ENCODE results near the gene FNDC1. TPM values are rescaled to one million over a fixed set of nuclear protein-coding genes. Genes with fewer than 3 reads are reported as not detected.

Gene FNDC1
- total RNA-seq, 1 experiment from 2014 or later, result not detected

DNA sequence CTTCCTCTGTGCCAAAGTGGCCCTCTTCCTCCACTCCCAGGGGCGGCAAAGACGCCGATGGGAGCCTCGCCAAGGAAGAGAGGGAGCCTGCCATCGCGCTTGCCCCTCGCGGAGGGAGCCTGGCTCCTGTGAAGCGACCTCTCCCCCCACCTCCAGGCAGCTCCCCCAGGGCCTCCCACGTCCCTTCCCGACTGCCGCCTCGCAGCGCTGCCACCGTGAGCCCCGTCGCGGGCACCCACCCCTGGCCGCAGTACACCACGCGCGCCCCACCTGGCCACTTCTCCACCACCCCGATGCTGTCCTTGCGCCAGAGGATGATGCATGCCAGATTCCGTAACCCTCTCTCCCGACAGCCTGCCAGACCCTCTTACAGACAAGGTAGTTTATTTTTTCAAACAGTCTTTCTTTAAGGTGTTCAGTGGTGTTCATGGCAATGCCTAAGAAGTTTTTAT lies 64.9 kb downstream of the FNDC1 start:
- H3K9me3 ChIP-seq (ENCODE audit: low read length), result no peaks in the 10 kb centered on the region
- no peaks in the 10 kb centered on the region for H4K20me1 ChIP-seq (ENCODE audit: low read length)
- no peaks in the 10 kb centered on the region for H3K9me2 ChIP-seq (replicated peaks; ENCODE audit: low read length)
- H3K4me3 ChIP-seq (ENCODE audit: low read length), result no peak overlapping the region
- no peaks in the 10 kb centered on the region for H3K4me1 ChIP-seq (ENCODE audit: insufficient read depth, low read length)
- no TSS peak for BruUV-seq (replicated peaks)
- DNase-seq, result no peak
- H3F3A ChIP-seq (ENCODE audit: low read length, unreplicated experiment), result no peaks in the 10 kb centered on the region
- peaks cover 67% of the 10 kb centered on the region for H3K27me3 ChIP-seq (ENCODE audit: low read length)
- intact Hi-C loops (cut with micrococcal nuclease), result no loop called here
- H2AFZ ChIP-seq (ENCODE audit: low read length), result no peak overlapping the region
- TF ChIP-seq, protein P1, sequence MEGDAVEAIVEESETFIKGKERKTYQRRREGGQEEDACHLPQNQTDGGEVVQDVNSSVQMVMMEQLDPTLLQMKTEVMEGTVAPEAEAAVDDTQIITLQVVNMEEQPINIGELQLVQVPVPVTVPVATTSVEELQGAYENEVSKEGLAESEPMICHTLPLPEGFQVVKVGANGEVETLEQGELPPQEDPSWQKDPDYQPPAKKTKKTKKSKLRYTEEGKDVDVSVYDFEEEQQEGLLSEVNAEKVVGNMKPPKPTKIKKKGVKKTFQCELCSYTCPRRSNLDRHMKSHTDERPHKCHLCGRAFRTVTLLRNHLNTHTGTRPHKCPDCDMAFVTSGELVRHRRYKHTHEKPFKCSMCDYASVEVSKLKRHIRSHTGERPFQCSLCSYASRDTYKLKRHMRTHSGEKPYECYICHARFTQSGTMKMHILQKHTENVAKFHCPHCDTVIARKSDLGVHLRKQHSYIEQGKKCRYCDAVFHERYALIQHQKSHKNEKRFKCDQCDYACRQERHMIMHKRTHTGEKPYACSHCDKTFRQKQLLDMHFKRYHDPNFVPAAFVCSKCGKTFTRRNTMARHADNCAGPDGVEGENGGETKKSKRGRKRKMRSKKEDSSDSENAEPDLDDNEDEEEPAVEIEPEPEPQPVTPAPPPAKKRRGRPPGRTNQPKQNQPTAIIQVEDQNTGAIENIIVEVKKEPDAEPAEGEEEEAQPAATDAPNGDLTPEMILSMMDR (conservative IDR thresholded peaks at IDR 0.05; ENCODE audit: low read depth, low read length), result no peak
- no peak for TF ChIP-seq EZH2phosphoT487 (IDR thresholded peaks at IDR 0.05; ENCODE audit: borderline replicate concordance, low read length)
- TF ChIP-seq EZH2 (IDR thresholded peaks at IDR 0.05; ENCODE audit: low read length, unreplicated experiment), result no peak
- no peak overlapping the region for H3K4me2 ChIP-seq (ENCODE audit: low read length)
- H3K79me2 ChIP-seq (ENCODE audit: low read length), result no peaks in the 10 kb centered on the region
- POLR2A ChIA-PET (ENCODE audit: unreplicated experiment), result no interaction called here
- CTCF ChIA-PET, result no interaction called here
- H3K27ac ChIP-seq (ENCODE audit: low read length), result no peak overlapping the region
- H3K36me3 ChIP-seq (ENCODE audit: low read depth, low read length), result no peaks in the 10 kb centered on the region
- ATAC-seq, result no peak
- no peak overlapping the region for H3K9ac ChIP-seq (ENCODE audit: low read length)

DNA sequence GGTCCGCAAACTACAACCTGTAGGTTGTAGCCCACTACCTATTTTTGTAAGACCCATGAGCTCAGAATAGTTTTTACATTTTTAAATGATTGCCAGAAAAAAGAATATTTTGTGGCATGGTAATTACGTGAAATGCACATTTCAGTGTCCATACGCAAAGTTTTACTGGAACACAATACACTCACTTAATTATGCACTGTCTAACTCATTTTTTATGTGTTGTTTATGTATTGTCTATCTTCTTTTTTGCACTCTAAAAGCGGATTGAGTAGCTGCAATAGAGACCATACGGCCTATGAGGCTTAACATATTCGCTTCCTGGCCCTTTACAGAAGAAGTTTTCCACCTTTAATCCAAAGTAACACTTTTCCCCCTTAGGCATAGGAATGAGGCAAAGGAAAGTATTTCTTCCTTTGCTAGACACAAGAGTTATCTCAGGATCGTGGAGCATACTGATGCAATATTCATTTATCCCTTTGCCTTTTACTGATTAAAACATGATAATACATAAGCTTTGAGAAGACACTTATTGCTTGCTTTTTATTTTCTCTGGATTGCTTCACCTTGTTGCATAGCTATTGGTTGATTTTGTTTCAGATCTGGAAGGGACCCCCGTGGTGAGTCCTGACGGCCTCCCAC lies 69.8 kb downstream of the FNDC1 start:
- POLR2A ChIA-PET (ENCODE audit: unreplicated experiment), result no interaction called here

DNA sequence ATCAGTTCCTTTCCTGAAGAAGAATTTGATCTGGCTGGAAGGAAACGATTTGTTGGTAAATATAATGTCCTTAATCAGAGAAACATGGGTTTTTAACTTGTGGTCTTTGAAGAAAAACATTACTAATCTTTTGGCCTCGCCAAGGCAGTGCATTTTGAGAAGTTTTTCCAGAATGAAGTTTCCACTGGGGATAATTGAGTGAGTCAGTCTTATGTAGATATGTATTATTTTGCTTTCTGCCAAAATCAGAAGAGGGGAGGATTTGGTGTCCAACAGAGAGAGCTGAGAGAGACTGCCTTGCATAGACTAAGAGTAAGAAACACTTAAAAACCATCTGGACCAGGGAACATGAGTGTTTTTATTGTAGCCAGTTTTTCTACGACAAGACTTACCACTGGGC lies 79.9 kb downstream of the FNDC1 start:
- Histone ChIP-seq H4K20me1 (ENCODE audit: low read length) (no peaks in the 10 kb centered on the region), H3K36me3 (ENCODE audit: low read depth, low read length) (no peaks in the 10 kb centered on the region), H3K27ac (ENCODE audit: low read length) (no peak overlapping the region), H3K4me3 (ENCODE audit: low read length) (no peak overlapping the region), H3K4me1 (ENCODE audit: insufficient read depth, low read length) (no peaks in the 10 kb centered on the region), H3F3A (ENCODE audit: low read length, unreplicated experiment) (no peaks in the 10 kb centered on the region), H3K9ac (ENCODE audit: low read length) (no peak overlapping the region), H3K27me3 (ENCODE audit: low read length) (peaks cover 33% of the 10 kb centered on the region), H3K9me3 (ENCODE audit: low read length) (no peaks in the 10 kb centered on the region), H3K79me2 (ENCODE audit: low read length) (no peaks in the 10 kb centered on the region), H3K9me2 (replicated peaks; ENCODE audit: low read length) (no peaks in the 10 kb centered on the region), H3K4me2 (ENCODE audit: low read length) (no peak overlapping the region), H2AFZ (ENCODE audit: low read length) (no peak overlapping the region)
- intact Hi-C loops (cut with micrococcal nuclease), result no loop called here
- DNase-seq, result no peak
- POLR2A ChIA-PET (ENCODE audit: unreplicated experiment), result no interaction called here
- TF ChIP-seq EZH2phosphoT487 (IDR thresholded peaks at IDR 0.05; ENCODE audit: borderline replicate concordance, low read length) (no peak), EZH2 (IDR thresholded peaks at IDR 0.05; ENCODE audit: low read length, unreplicated experiment) (no peak)
- TF ChIP-seq, protein P1 (conservative IDR thresholded peaks at IDR 0.05; ENCODE audit: low read depth, low read length), result no peak
- CTCF ChIA-PET, result no interaction called here
- ATAC-seq, result no peak
- no TSS peak for BruUV-seq (replicated peaks)

More for the DNA sequence above, 69.8 kb downstream of the FNDC1 start:
- H3K4me1 ChIP-seq (ENCODE audit: insufficient read depth, low read length), result no peaks in the 10 kb centered on the region
- no peaks in the 10 kb centered on the region for H3K9me2 ChIP-seq (replicated peaks; ENCODE audit: low read length)
- intact Hi-C loops (cut with micrococcal nuclease), result no loop called here
- H3K9me3 ChIP-seq (ENCODE audit: low read length), result no peaks in the 10 kb centered on the region
- CTCF ChIA-PET, result no interaction called here
- no peaks in the 10 kb centered on the region for H3K36me3 ChIP-seq (ENCODE audit: low read depth, low read length)
- peaks cover 54% of the 10 kb centered on the region for H3K27me3 ChIP-seq (ENCODE audit: low read length)
- H3K27ac ChIP-seq (ENCODE audit: low read length), result no peak overlapping the region
- TF ChIP-seq EZH2 (IDR thresholded peaks at IDR 0.05; ENCODE audit: low read length, unreplicated experiment), result no peak
- H2AFZ ChIP-seq (ENCODE audit: low read length), result no peak overlapping the region
- H3K4me3 ChIP-seq (ENCODE audit: low read length), result no peak overlapping the region
- no peaks in the 10 kb centered on the region for H3F3A ChIP-seq (ENCODE audit: low read length, unreplicated experiment)
- DNase-seq, result no peak
- H4K20me1 ChIP-seq (ENCODE audit: low read length), result no peaks in the 10 kb centered on the region
- H3K4me2 ChIP-seq (ENCODE audit: low read length), result no peak overlapping the region
- H3K9ac ChIP-seq (ENCODE audit: low read length), result no peak overlapping the region
- ATAC-seq, result no peak
- no peaks in the 10 kb centered on the region for H3K79me2 ChIP-seq (ENCODE audit: low read length)
- BruUV-seq (replicated peaks), result no TSS peak
